ENCODE measurements around the gene TMEM52.

- no peak for TF ChIP-seq CTCF (IDR thresholded peaks at IDR 0.05)
- TF ChIP-seq POLR2A (IDR thresholded peaks at IDR 0.05; ENCODE audit: low read depth): no peak
- no peak for TF ChIP-seq POLR2AphosphoS5 (IDR thresholded peaks at IDR 0.05)
- no peak for TF ChIP-seq EP300 (IDR thresholded peaks at IDR 0.05)
Measured at GRCh38 chr1:1942753-1943656, 23.9 kb upstream of the TMEM52 start.
